SK-N-SH (cell line): ENCODE measurements around the gene STK4. TPM values are rescaled to one million over a fixed set of nuclear protein-coding genes. Genes with fewer than 3 reads are reported as not detected.

ENCODE experiments used
- CTCF ChIA-PET: fragments of 300-600, 350-600 bp; formaldehyde crosslinking; extraction: SDS; loops from one replicate; lab custom pipeline; 2021; lab: Yijun Ruan, JAX
- POLR2A ChIA-PET: fragments of 350-600 bp; sonication (Branson Sonifier 250); formaldehyde crosslinking; extraction: SDS; loops from one replicate; lab custom pipeline; 2020; ENCODE audit warnings: antibody characterized with exemption, inconsistent platforms; lab: Yijun Ruan, JAX
- DNase-seq: peaks from one replicate; pipeline ENCODE4 v3.0.0; 2012
- H2AFZ ChIP-seq: fragments of 200-600 bp; sonication (generic); 2 replicates; pipeline ENCODE4 v1.8.1; 2016; ENCODE audit warnings: antibody characterized with exemption, mild to moderate bottlenecking, low read depth
- H3F3A ChIP-seq: fragments of 200-600 bp; sonication (generic); replicated peaks from 2 replicates; pipeline ENCODE3; 2016; ENCODE audit warnings: antibody characterized with exemption, mild to moderate bottlenecking; ENCODE audit not compliant: insufficient read depth
- H3K27ac ChIP-seq, 2 experiments: fragments of 200-500 bp in 1 of 2; fragments of 200-600 bp in 1 of 2; sonication (Bioruptor generic) in 1 of 2; sonication (generic), shearing (Covaris generic) in 1 of 2; 2 replicates each; pipeline versions ENCODE4 v1.5.1 to v1.6.1; 2014 to 2016; ENCODE audit warnings: low read depth in 2 of 2, inconsistent platforms in 1 of 2, low read length in 1 of 2, mild to moderate bottlenecking in 1 of 2, mixed read lengths in 1 of 2
- H3K27me3 ChIP-seq: fragments of 200-600 bp; sonication (generic), shearing (Covaris generic); 2 replicates; pipeline ENCODE4 v1.6.1; 2016; ENCODE audit warnings: mixed run types; ENCODE audit not compliant: insufficient read depth
- H3K36me3 ChIP-seq, 2 experiments: fragments of 200-500 bp in 1 of 2; fragments of 200-600 bp in 1 of 2; sonication (Bioruptor generic) in 1 of 2; sonication (generic) in 1 of 2; replicated peaks in 1 of 2; 2 replicates each; pipeline versions ENCODE3 to v1.5.1; 2014 to 2016; ENCODE audit warnings: low read length in 1 of 2, mild to moderate bottlenecking in 1 of 2; ENCODE audit not compliant: insufficient read depth in 2 of 2, control insufficient read depth in 1 of 2
- H3K4me1 ChIP-seq, 2 experiments: fragments of 200-500 bp in 1 of 2; fragments of 200-600 bp in 1 of 2; sonication (Bioruptor generic) in 1 of 2; sonication (generic), shearing (Covaris generic) in 1 of 2; 2 replicates each; pipeline versions ENCODE4 v1.5.1 to v1.6.1; 2014 to 2016; ENCODE audit warnings: low read depth in 1 of 2, low read length in 1 of 2, mixed run types in 1 of 2; ENCODE audit not compliant: insufficient read depth in 2 of 2, control insufficient read depth in 1 of 2
- H3K4me2 ChIP-seq: fragments of 200-600 bp; sonication (generic), shearing (Covaris generic); 2 replicates; pipeline ENCODE4 v1.6.1; 2017; ENCODE audit warnings: mixed run types
- H3K4me3 ChIP-seq, 2 experiments: fragments of 200-500 bp in 1 of 2; fragments of 200-600 bp in 1 of 2; sonication (Bioruptor generic) in 1 of 2; sonication (generic), shearing (Covaris generic) in 1 of 2; 2 replicates each; pipeline versions ENCODE4 v1.5.1 to v1.8.1; 2014 to 2016; ENCODE audit warnings: low read depth in 2 of 2, inconsistent platforms in 1 of 2, low read length in 1 of 2, mild to moderate bottlenecking in 1 of 2, mixed read lengths in 1 of 2, moderate library complexity in 1 of 2
- H3K79me2 ChIP-seq: fragments of 200-600 bp; sonication (generic); 2 replicates; pipeline ENCODE4 v1.8.1; 2017; ENCODE audit warnings: mild to moderate bottlenecking; ENCODE audit not compliant: insufficient read depth
- H3K9ac ChIP-seq: fragments of 200-600 bp; sonication (generic); 2 replicates; pipeline ENCODE4 v1.6.1; 2017; ENCODE audit warnings: mixed run types
- H3K9me2 ChIP-seq: fragments of 200-600 bp; sonication (generic); 2 replicates; pipeline ENCODE4 v1.6.1; 2017; ENCODE audit warnings: mixed run types
- H3K9me3 ChIP-seq: fragments of 200-600 bp; sonication (generic); 2 replicates; pipeline ENCODE4 v1.6.1; 2017; ENCODE audit warnings: mixed run types, mild to moderate bottlenecking, moderate library complexity
- H4K20me1 ChIP-seq: fragments of 200-600 bp; sonication (generic); 2 replicates; pipeline ENCODE4 v1.6.1; 2017; ENCODE audit warnings: mild to moderate bottlenecking, mixed run types; ENCODE audit not compliant: insufficient read depth
- FOSL2 ChIP-seq: IDR thresholded peaks from 2 replicates; pipeline ENCODE4 v1.4.0; 2012; ENCODE audit warnings: low read depth, mild to moderate bottlenecking, moderate library complexity, borderline replicate concordance
- GABPA ChIP-seq: IDR thresholded peaks from 2 replicates; pipeline ENCODE4 v1.4.0; 2012; ENCODE audit warnings: low read depth, mild to moderate bottlenecking
- GATA2 ChIP-seq: sonication (generic); formaldehyde crosslinking; IDR thresholded peaks from 2 replicates; pipeline ENCODE4 v1.5.0; 2020; ENCODE audit warnings: mild to moderate bottlenecking, missing genetic modification reagents
- JUND ChIP-seq: IDR thresholded peaks from 2 replicates; pipeline ENCODE4 v1.4.0; 2012
- MXI1 ChIP-seq: IDR thresholded peaks from 2 replicates; pipeline ENCODE4 v1.6.1; 2012; ENCODE audit warnings: mild to moderate bottlenecking, low read depth, low read length, improper control_type of control experiment
- NFIC ChIP-seq: IDR thresholded peaks from 2 replicates; pipeline ENCODE4 v1.4.0; 2012; ENCODE audit warnings: borderline replicate concordance
- NRF1 ChIP-seq: IDR thresholded peaks from 2 replicates; pipeline ENCODE4 v1.6.1; 2012; ENCODE audit warnings: low read depth, mild to moderate bottlenecking, low read length
- POLR2AphosphoS5 ChIP-seq: IDR thresholded peaks from 2 replicates; pipeline ENCODE4 v1.6.1; 2012; ENCODE audit warnings: low read depth, low read length
- TAF1 ChIP-seq: IDR thresholded peaks from 2 replicates; pipeline ENCODE4 v1.6.1; 2012; ENCODE audit warnings: low read depth, mild to moderate bottlenecking, low read length, moderate library complexity, borderline replicate concordance
- TEAD4 ChIP-seq: IDR thresholded peaks from 2 replicates; pipeline ENCODE4 v1.4.0; 2012; ENCODE audit warnings: mild to moderate bottlenecking, borderline replicate concordance; ENCODE audit not compliant: insufficient read depth
- YY1 ChIP-seq: IDR thresholded peaks from 2 replicates; pipeline ENCODE4 v1.4.0; 2012; ENCODE audit warnings: low read depth, mild to moderate bottlenecking
- WGBS: methylation state at CpG from one replicate; pipeline ENCODE4 v1.1.6; 2017; ENCODE audit warnings: low lambda C conversion rate; 5-methylcytosine and 5-hydroxymethylcytosine counted together
- polyA plus RNA-seq, 3 experiments: library from polyadenylated mRNA; depleted of rRNA; stranded (reverse); fragments of >200 nt; gene quantifications; 2 replicates each; pipeline ENCODE4 v1.2.3, GENCODE V29; 2012
- TF ChIP-seq, protein P1 (sequence below): IDR thresholded peaks from 2 replicates; pipeline ENCODE4; 2012
- TF ChIP-seq, protein P2 (sequence below): IDR thresholded peaks from 2 replicates; pipeline ENCODE4 v1.4.0; 2012; ENCODE audit warnings: low read depth

Gene STK4
- polyA plus RNA-seq, 1 of the 3 experiments (the other 2 are of a cell fraction): 11.4 TPM

DNA sequence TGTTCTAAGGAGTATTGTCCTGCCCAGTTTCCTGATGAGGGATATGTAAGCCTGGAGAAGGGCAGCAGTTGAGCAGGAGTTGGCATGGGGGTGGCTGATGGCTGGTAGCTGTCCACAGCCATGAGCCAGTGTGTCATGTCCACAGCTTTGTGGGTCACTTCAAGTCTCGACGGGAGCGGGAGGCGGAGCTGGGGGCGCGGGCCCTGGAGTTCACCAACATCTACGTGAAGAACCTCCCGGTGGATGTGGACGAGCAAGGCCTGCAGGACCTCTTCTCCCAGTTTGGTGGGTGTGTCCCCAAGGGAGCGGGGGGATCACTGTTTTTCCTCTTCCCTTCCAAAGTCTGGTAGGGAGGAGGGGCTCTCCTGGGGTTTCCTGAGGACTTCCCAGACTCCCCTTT, 47.6 kb upstream of the STK4 start:
- ChIA-PET CTCF (interaction anchor here (0.9 to 1.0 kb wide), 2 partner anchors 22 to 118 kb away, joined by 3 read pairs; no protein-coding TSS in a partner anchor), POLR2A (interaction anchor here (0.6 to 0.9 kb wide), 2 partner anchors 8 to 13 kb away, joined by 3 to 4 read pairs; no protein-coding TSS in a partner anchor)
- Histone ChIP-seq H3K9me2 (no peaks in the 10 kb centered on the region), H3F3A (no peaks in the 10 kb centered on the region), H3K79me2 (no peaks in the 10 kb centered on the region), H3K9me3 (no peaks in the 10 kb centered on the region), H3K4me1 (no peaks in the 10 kb centered on the region), H2AFZ (no peak overlapping the region), H3K27ac (no peak overlapping the region)
- TF ChIP-seq FOSL2: no peak
- no peak for TF ChIP-seq TEAD4
- no peak for TF ChIP-seq POLR2AphosphoS5
- no peak for TF ChIP-seq GATA2
- no peak for TF ChIP-seq NRF1
- TF ChIP-seq YY1: no peak
- TF ChIP-seq GABPA: no peak
- no peak for TF ChIP-seq MXI1
- no peak for TF ChIP-seq NFIC
- no peak for TF ChIP-seq JUND
- TF ChIP-seq TAF1: no peak
- TF ChIP-seq, protein P1, sequence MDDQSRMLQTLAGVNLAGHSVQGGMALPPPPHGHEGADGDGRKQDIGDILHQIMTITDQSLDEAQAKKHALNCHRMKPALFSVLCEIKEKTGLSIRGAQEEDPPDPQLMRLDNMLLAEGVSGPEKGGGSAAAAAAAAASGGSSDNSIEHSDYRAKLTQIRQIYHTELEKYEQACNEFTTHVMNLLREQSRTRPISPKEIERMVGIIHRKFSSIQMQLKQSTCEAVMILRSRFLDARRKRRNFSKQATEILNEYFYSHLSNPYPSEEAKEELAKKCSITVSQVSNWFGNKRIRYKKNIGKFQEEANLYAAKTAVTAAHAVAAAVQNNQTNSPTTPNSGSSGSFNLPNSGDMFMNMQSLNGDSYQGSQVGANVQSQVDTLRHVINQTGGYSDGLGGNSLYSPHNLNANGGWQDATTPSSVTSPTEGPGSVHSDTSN: no peak
- TF ChIP-seq, all 33 proteins: peak for 0
- DNase-seq: no peak
- Histone ChIP-seq H3K4me3 (no peak overlapping the region), H4K20me1 (no peaks in the 10 kb centered on the region), H3K27me3 (no peaks in the 10 kb centered on the region), H3K36me3 (peaks cover 7 to 44% of the 10 kb centered on the region in 2 experiments), H3K4me2 (no peak overlapping the region), H3K9ac (no peak overlapping the region)
- WGBS: 97% methylated on average over 10 of the region's 10 CpGs

DNA sequence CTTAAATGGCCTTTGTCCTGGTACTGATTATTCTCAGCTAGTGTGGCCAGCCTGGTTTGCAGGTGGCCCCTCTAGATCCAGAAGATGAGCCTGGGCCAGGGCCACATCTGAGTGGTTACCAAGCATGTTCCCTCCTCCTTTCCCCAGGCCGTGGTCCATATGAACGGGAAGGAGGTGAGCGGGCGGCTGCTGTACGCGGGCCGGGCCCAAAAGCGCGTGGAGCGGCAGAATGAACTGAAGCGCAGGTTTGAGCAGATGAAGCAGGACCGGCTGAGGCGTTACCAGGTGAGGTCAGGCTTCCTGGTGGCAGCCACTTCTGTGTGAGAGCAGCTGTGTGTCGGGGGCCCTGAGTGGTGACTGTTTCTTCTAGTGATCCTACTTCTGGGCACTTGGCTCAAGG, 44.9 kb upstream of the STK4 start:
- no peak overlapping the region for H3K4me3 ChIP-seq
- H3K9me2 ChIP-seq: no peaks in the 10 kb centered on the region
- no peak overlapping the region for H3K4me2 ChIP-seq
- 94% methylated on average over 14 of the region's 14 CpGs for WGBS
- no peak overlapping the region for H2AFZ ChIP-seq
- CTCF ChIA-PET: no interaction called here
- TF ChIP-seq, protein P2, sequence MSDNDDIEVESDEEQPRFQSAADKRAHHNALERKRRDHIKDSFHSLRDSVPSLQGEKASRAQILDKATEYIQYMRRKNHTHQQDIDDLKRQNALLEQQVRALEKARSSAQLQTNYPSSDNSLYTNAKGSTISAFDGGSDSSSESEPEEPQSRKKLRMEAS: no peak
- TF ChIP-seq, protein P1: no peak
- H3K36me3 ChIP-seq: peaks cover 14 to 46% of the 10 kb centered on the region in 2 experiments
- no peaks in the 10 kb centered on the region for H3K79me2 ChIP-seq
- no peaks in the 10 kb centered on the region for H3K9me3 ChIP-seq
- POLR2A ChIA-PET: no interaction called here
- H3F3A ChIP-seq: no peaks in the 10 kb centered on the region
- DNase-seq: no peak
- no peak overlapping the region for H3K27ac ChIP-seq
- no peak overlapping the region for H3K9ac ChIP-seq
- no peaks in the 10 kb centered on the region for H4K20me1 ChIP-seq
- no peaks in the 10 kb centered on the region; a peak in 1 of 4 replicates for H3K4me1 ChIP-seq
- no peaks in the 10 kb centered on the region for H3K27me3 ChIP-seq
